ENCODE data around the gene NPM3.

NPM3 gene

GRCh38 chr10:101766753-101767599, 16.3 kb downstream of the NPM3 start:
- in situ Hi-C loops (cut with MboI; ENCODE audit: low sequenced_read_pairs, unreplicated experiment), result no loop called here
- no peak for DNase-seq (ENCODE audit: low spot score)
- TF ChIP-seq, protein P1, sequence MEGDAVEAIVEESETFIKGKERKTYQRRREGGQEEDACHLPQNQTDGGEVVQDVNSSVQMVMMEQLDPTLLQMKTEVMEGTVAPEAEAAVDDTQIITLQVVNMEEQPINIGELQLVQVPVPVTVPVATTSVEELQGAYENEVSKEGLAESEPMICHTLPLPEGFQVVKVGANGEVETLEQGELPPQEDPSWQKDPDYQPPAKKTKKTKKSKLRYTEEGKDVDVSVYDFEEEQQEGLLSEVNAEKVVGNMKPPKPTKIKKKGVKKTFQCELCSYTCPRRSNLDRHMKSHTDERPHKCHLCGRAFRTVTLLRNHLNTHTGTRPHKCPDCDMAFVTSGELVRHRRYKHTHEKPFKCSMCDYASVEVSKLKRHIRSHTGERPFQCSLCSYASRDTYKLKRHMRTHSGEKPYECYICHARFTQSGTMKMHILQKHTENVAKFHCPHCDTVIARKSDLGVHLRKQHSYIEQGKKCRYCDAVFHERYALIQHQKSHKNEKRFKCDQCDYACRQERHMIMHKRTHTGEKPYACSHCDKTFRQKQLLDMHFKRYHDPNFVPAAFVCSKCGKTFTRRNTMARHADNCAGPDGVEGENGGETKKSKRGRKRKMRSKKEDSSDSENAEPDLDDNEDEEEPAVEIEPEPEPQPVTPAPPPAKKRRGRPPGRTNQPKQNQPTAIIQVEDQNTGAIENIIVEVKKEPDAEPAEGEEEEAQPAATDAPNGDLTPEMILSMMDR (IDR thresholded peaks at IDR 0.05; ENCODE audit: borderline replicate concordance, control extremely low read depth, extremely low read depth, insufficient read depth, missing control alignments), result no peak

DNA sequence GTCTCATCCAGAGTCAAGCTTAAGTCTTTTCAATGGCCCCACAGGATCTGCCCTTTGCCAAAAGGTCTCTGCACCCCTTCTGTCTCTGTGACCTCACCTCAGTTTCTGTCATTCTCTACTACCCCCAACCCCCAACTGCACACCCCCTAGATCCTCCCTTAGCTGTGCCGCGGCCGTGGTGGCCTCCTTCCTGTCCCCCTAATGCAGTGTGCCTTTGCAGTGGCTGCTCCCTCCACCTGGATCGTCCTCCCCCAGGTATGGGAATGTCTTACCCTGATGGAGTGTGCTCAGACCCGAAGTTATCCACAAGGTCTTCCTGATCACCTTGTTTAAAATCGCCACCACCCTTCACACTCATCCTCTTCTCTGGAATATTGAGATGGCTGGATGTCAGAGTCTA, 16.9 kb downstream of the NPM3 start:
- no peak for DNase-seq (ENCODE audit: low spot score)
- TF ChIP-seq, protein P1 (IDR thresholded peaks at IDR 0.05; ENCODE audit: borderline replicate concordance, control extremely low read depth, extremely low read depth, insufficient read depth, missing control alignments), result no peak
- in situ Hi-C loops (cut with MboI; ENCODE audit: low sequenced_read_pairs, unreplicated experiment), result no loop called here

DNA sequence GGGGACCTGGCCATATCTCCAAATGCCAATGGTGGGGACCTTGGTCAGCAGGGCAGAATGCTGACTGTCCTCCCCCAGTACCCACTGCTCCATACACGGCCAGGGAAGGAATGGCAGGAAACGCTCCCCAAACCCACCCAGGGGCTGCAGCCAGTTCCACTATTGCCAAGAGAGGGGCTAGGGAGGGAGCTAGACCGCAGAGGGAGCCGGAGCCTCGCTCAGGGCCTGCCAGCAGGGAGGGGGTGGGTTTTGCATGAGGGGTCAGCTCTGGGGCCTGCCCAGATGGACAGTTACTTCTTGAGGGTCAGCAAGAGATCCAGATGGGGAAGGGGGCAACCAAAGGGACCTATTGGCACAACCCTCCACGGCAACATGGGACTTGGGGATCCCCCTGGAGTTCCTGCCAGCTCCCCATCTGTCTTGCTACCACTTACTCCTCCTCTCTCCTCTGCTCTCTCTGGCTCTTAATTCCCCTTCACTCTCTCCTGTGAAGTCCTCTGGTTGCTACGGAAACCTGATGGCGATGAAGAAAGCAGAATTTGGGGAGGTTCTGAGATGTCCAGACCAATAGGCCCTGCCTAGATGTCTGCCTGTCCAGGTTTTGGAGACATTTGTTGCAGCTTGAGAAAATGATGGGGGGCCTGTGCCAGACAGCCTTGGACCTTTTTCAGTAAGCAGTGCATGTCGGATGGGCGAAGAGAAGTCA, 20.0 kb downstream of the NPM3 start:
- TF ChIP-seq, protein P1 (IDR thresholded peaks at IDR 0.05; ENCODE audit: borderline replicate concordance, control extremely low read depth, extremely low read depth, insufficient read depth, missing control alignments), result no peak
- in situ Hi-C loops (cut with MboI; ENCODE audit: low sequenced_read_pairs, unreplicated experiment), result no loop called here
- DNase-seq (ENCODE audit: low spot score), result no peak

DNA sequence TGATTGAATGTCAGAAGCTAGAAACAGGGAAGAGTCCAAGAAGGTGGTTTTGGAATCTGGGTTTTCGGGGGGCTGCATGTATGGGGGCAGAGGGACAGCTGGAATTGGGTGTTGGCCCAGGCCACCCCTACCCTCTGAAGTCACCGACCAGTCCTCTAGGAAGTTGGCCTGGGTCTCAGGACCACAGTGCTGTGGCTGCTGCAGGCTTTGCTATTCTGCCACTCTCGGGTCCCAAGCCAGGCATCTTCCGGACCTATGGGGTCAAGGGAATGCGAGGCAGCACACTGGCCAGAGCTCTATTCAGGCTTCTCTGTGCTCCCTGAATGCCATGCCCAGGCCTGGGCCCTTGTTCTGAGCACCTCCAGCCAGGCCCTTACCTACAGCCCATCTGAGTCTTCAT, 20.5 kb downstream of the NPM3 start:
- in situ Hi-C loops (cut with MboI; ENCODE audit: low sequenced_read_pairs, unreplicated experiment), result no loop called here
- no peak for DNase-seq (ENCODE audit: low spot score)
- TF ChIP-seq, protein P1 (IDR thresholded peaks at IDR 0.05; ENCODE audit: borderline replicate concordance, control extremely low read depth, extremely low read depth, insufficient read depth, missing control alignments), result no peak

- in situ Hi-C loops (cut with MboI; ENCODE audit: low sequenced_read_pairs, unreplicated experiment), result no loop called here
- no peak for DNase-seq (ENCODE audit: low spot score)
- TF ChIP-seq, protein P1 (IDR thresholded peaks at IDR 0.05; ENCODE audit: borderline replicate concordance, control extremely low read depth, extremely low read depth, insufficient read depth, missing control alignments), result no peak
These were observed 22.0 kb downstream of the NPM3 start for GRCh38 chr10:101761226-101761625.

GRCh38 chr10:101760510-101760909, 22.7 kb downstream of the NPM3 start:
- TF ChIP-seq, protein P1 (IDR thresholded peaks at IDR 0.05; ENCODE audit: borderline replicate concordance, control extremely low read depth, extremely low read depth, insufficient read depth, missing control alignments), result no peak
- in situ Hi-C loops (cut with MboI; ENCODE audit: low sequenced_read_pairs, unreplicated experiment), result no loop called here

More at GRCh38 chr10:101760510-101760909, 22.7 kb downstream of the NPM3 start:
- DNase-seq (ENCODE audit: low spot score), result no peak
